Neutrophil (primary cell): ENCODE measurements around the gene PABPN1L.
"Not testable (repeated sequence)": the region's sequence is repeated elsewhere in the genome, so short reads cannot be mapped to it uniquely, and the experiment has no call there.

ENCODE experiments used
- H3K27ac ChIP-seq: fragments of 200-600 bp; sonication (generic); 2 replicates; pipeline ENCODE4 v1.5.1; 2016; ENCODE audit warnings: mild to moderate bottlenecking, moderate library complexity
- H3K27me3 ChIP-seq: fragments of 200-600 bp; sonication (generic); 2 replicates; pipeline ENCODE4 v1.6.0; 2016; ENCODE audit warnings: mild to moderate bottlenecking
- H3K36me3 ChIP-seq: fragments of 200-600 bp; sonication (generic); 2 replicates; pipeline ENCODE4 v1.5.1; 2017
- H3K4me1 ChIP-seq, 2 experiments: fragments of 200-600 bp in 1 of 2; sonication (generic) in 1 of 2; 1 replicate in 1 of 2; 2 replicates in 1 of 2; pipeline versions ENCODE4 v1.5.1 to v1.6.1; 2013 to 2016; ENCODE audit warnings: low read depth in 1 of 2, low read length in 1 of 2, mild to moderate bottlenecking in 1 of 2, moderate library complexity in 1 of 2; ENCODE audit not compliant: control insufficient read depth in 1 of 2, insufficient read depth in 1 of 2
- H3K4me3 ChIP-seq, 2 experiments: fragments of 200-600 bp in 1 of 2; sonication (generic) in 1 of 2; 1 replicate in 1 of 2; 2 replicates in 1 of 2; pipeline ENCODE4 v1.5.1; 2013 to 2016; ENCODE audit warnings: low read depth in 1 of 2, low read length in 1 of 2, mild to moderate bottlenecking in 1 of 2, moderate library complexity in 1 of 2
- H3K9me3 ChIP-seq: fragments of 200-600 bp; sonication (generic); 2 replicates; pipeline ENCODE4 v1.5.1; 2016
- CTCF ChIP-seq: fragments of 200-600 bp; sonication (generic); IDR thresholded peaks from 2 replicates; pipeline ENCODE4 v1.5.1; 2016; ENCODE audit warnings: antibody characterized with exemption

PABPN1L gene

GRCh38 chr16:88825146-88825545 is 41.3 kb downstream of the PABPN1L start:
- peaks cover 100% of the 10 kb centered on the region for H3K36me3 ChIP-seq
- H3K9me3 ChIP-seq: no peaks in the 10 kb centered on the region
- no peak for TF ChIP-seq CTCF

GRCh38 chr16:88824256-88825077 is 42.0 kb downstream of the PABPN1L start:
- Histone ChIP-seq H3K27me3 (no peaks in the 10 kb centered on the region), H3K4me1 (no peaks in the 10 kb centered on the region), H3K27ac (no peak overlapping the region), H3K36me3 (peaks cover 96% of the 10 kb centered on the region), H3K4me3 (no peak overlapping the region), H3K9me3 (no peaks in the 10 kb centered on the region)
- no peak for TF ChIP-seq CTCF

More at GRCh38 chr16:88825146-88825545, 41.3 kb downstream of the PABPN1L start:
- H3K27ac ChIP-seq: no peak overlapping the region
- H3K27me3 ChIP-seq: no peaks in the 10 kb centered on the region
- no peak overlapping the region for H3K4me3 ChIP-seq
- no peaks in the 10 kb centered on the region for H3K4me1 ChIP-seq

- H3K4me1 ChIP-seq, H3K9me3 ChIP-seq, H3K27ac ChIP-seq, H3K4me3 ChIP-seq, H3K27me3 ChIP-seq: not testable (repeated sequence)
- H3K36me3 ChIP-seq: peaks cover 96% of the 10 kb centered on the region
Observed at GRCh38 chr16:88823646-88824045, 42.8 kb downstream of the PABPN1L start.

- no peak for TF ChIP-seq CTCF
- Histone ChIP-seq H3K9me3 (no peaks in the 10 kb centered on the region), H3K4me1 (no peaks in the 10 kb centered on the region), H3K27me3 (no peaks in the 10 kb centered on the region), H3K36me3 (peaks cover 96% of the 10 kb centered on the region), H3K4me3 (no peak overlapping the region), H3K27ac (no peak overlapping the region)
Observed at GRCh38 chr16:88822281-88823040, 44.0 kb downstream of the PABPN1L start.

GRCh38 chr16:88821168-88821850 is 45.2 kb downstream of the PABPN1L start:
- H3K9me3 ChIP-seq: no peaks in the 10 kb centered on the region
- no peak for TF ChIP-seq CTCF
- peaks cover 96% of the 10 kb centered on the region for H3K36me3 ChIP-seq
- no peaks in the 10 kb centered on the region for H3K27me3 ChIP-seq
- H3K4me1 ChIP-seq: no peaks in the 10 kb centered on the region
- no peak overlapping the region for H3K27ac ChIP-seq
- no peak overlapping the region for H3K4me3 ChIP-seq
